Posterior vena cava (tissue), 2 donors: ENCODE data around the gene TM4SF4. TPM values are rescaled to one million over a fixed set of nuclear protein-coding genes. Genes with fewer than 3 reads are reported as not detected.
A peak's percentile ranks its signal among the peaks of the same experiment; 100 is the strongest.

Experiments
- DNase-seq: peaks from one replicate; pipeline ENCODE4 v3.0.0-alpha.2; 2020; ENCODE audit warnings: low spot score
- intact Hi-C, 2 donors: fragments of 100-400 bp; cut with DNase I; formaldehyde crosslinking; loops; one replicate each; pipeline versions ENCODE4 v1.14.1 to v1.14.2; 2022 to 2023
- total RNA-seq, 2 donors: library from RNA; stranded (reverse); fragmentation: NEBNext Ultra II Directional; extraction: Animal tissue kit (Norgen Biotek cat#: 25700); gene quantifications; one replicate each; pipeline ENCODE4 v1.2.1, GENCODE V29; 2021
- donor health status: DM: yes; HTN: yes; CAD: no.
- donor health status: DM: yes; HTN: yes; CAD: no.

TM4SF4 gene
- total RNA-seq, 2 donors from 2014 or later, result 0.57 to 0.60 TPM

- DNase-seq, result no peak
- intact Hi-C loops, result loop anchor here (5.0 kb wide), 2 partner anchors 82 to 87 kb away; no protein-coding TSS in a partner anchor
Measured at GRCh38 chr3:149479621-149480325, 5.3 kb downstream of the TM4SF4 start.

GRCh38 chr3:149480326-149481017 lies 6.0 kb downstream of the TM4SF4 start:
- intact Hi-C loops, result loop anchor here (5.0 kb wide), 2 partner anchors 83 to 88 kb away; no protein-coding TSS in a partner anchor
- DNase-seq, result peak; percentile 94

- intact Hi-C loops, result loop anchor here (5.0 kb wide), 2 partner anchors 84 to 89 kb away; no protein-coding TSS in a partner anchor
- no peak for DNase-seq
Measured at GRCh38 chr3:149481056-149481455, 6.6 kb downstream of the TM4SF4 start.

- no peak for DNase-seq
- intact Hi-C loops, result loop anchor here (5.0 kb wide), 2 partner anchors 84 to 89 kb away; no protein-coding TSS in a partner anchor
Measured at GRCh38 chr3:149481491-149481890, 7.0 kb downstream of the TM4SF4 start.

GRCh38 chr3:149486726-149487125 lies 12.2 kb downstream of the TM4SF4 start:
- no peak for DNase-seq
- intact Hi-C loops, result no loop called here

GRCh38 chr3:149487598-149488197 lies 13.2 kb downstream of the TM4SF4 start:
- DNase-seq, result no peak
- intact Hi-C loops, result no loop called here

- intact Hi-C loops, result no loop called here
- no peak for DNase-seq
Measured at GRCh38 chr3:149489060-149489690, 14.7 kb downstream of the TM4SF4 start.

GRCh38 chr3:149490260-149490971 lies 15.9 kb downstream of the TM4SF4 start:
- intact Hi-C loops, result loop anchor here in 1 of 2 donors (10.0 kb wide), 1 partner anchor 376 kb away; no protein-coding TSS in a partner anchor
- DNase-seq, result no peak

GRCh38 chr3:149493315-149494021 lies 19.0 kb downstream of the TM4SF4 start:
- intact Hi-C loops, result loop anchor here in 1 of 2 donors (10.0 kb wide), 1 partner anchor 379 kb away; no protein-coding TSS in a partner anchor
- DNase-seq, result no peak

- intact Hi-C loops, result loop anchor here in 1 of 2 donors (10.0 kb wide), 1 partner anchor 379 kb away; no protein-coding TSS in a partner anchor
- no peak for DNase-seq
Measured at GRCh38 chr3:149494022-149494758, 19.7 kb downstream of the TM4SF4 start.

GRCh38 chr3:149494759-149495580 lies 20.5 kb downstream of the TM4SF4 start:
- DNase-seq, result no peak
- intact Hi-C loops, result loop anchor here in 1 of 2 donors (10.0 kb wide), 1 partner anchor 380 kb away; no protein-coding TSS in a partner anchor

- no peak for DNase-seq
- intact Hi-C loops, result loop anchor here in 1 of 2 donors (10.0 kb wide), 1 partner anchor 381 kb away; no protein-coding TSS in a partner anchor
Measured at GRCh38 chr3:149495581-149496125, 21.2 kb downstream of the TM4SF4 start.

- DNase-seq, result no peak
- intact Hi-C loops, result loop anchor here in 1 of 2 donors (10.0 kb wide), 1 partner anchor 382 kb away; no protein-coding TSS in a partner anchor
Measured at GRCh38 chr3:149496891-149497290, 22.4 kb downstream of the TM4SF4 start.

- DNase-seq, result no peak
- intact Hi-C loops, result loop anchor here in 1 of 2 donors (10.0 kb wide), 1 partner anchor 383 kb away; no protein-coding TSS in a partner anchor
Measured at GRCh38 chr3:149497966-149498670, 23.6 kb downstream of the TM4SF4 start.

- intact Hi-C loops, result loop anchor here in 1 of 2 donors (10.0 kb wide), 1 partner anchor 213 kb away; no protein-coding TSS in a partner anchor
- DNase-seq, result no peak
Measured at GRCh38 chr3:149501524-149501923, 27.0 kb downstream of the TM4SF4 start.
